B cell (primary cell): ENCODE data around the gene TSPAN6. TPM values are rescaled to one million over a fixed set of nuclear protein-coding genes. Genes with fewer than 3 reads are reported as not detected.

Source experiments
- ATAC-seq: fragments of 200-7000 bp; cut with Tn5 transposase; one replicate; pipeline ENCODE4 v1.10.0; 2021; ENCODE audit warnings: low read depth, mild to moderate bottlenecking, moderate number of reproducible peaks, moderate library complexity
- CTCF ChIA-PET: fragments of 350-600 bp; sonication (Branson Sonifier 250); formaldehyde crosslinking; loops from one replicate; lab custom pipeline; 2021; ENCODE audit warnings: antibody characterized with exemption, inconsistent platforms; lab: Charles Lee
- POLR2A ChIA-PET: fragments of 350-600 bp; sonication (Branson Sonifier 250); formaldehyde crosslinking; loops from one replicate; lab custom pipeline; 2021; ENCODE audit warnings: antibody characterized with exemption; lab: Charles Lee
- DNase-seq: peaks from one replicate; pipeline ENCODE4 v3.0.0; 2013
- H2AFZ ChIP-seq: 2 replicates; pipeline ENCODE4 v1.6.1; 2012; ENCODE audit warnings: mild to moderate bottlenecking, low read depth, low read length; ENCODE audit not compliant: insufficient read depth, poor library complexity, severe bottlenecking
- H3K27ac ChIP-seq, 2 donors: 1 replicate in 1 of 2; 2 replicates in 1 of 2; pipeline ENCODE4 v1.5.1; 2012 to 2013; ENCODE audit warnings: low read length in 2 of 2, mild to moderate bottlenecking in 2 of 2, moderate library complexity in 1 of 2
- H3K27me3 ChIP-seq, 4 experiments: fragments of 200-600 bp in 1 of 4; sonication (generic) in 1 of 4; replicated peaks in 1 of 4; 1 replicate in 2 of 4; 2 replicates in 2 of 4; pipeline versions ENCODE4 v1.6.1 to v1.7.0; 2013 to 2016; ENCODE audit warnings: low read length in 3 of 4, mild to moderate bottlenecking in 2 of 4, mixed read lengths in 1 of 4, moderate library complexity in 1 of 4; ENCODE audit not compliant: insufficient read depth in 4 of 4, control insufficient read depth in 3 of 4; ENCODE audit errors: control extremely low read depth in 1 of 4
- H3K36me3 ChIP-seq, 2 experiments: replicated peaks in 1 of 2; 1 replicate in 1 of 2; 2 replicates in 1 of 2; pipeline versions ENCODE4 v1.6.1 to v1.7.1; 2013; ENCODE audit warnings: low read length in 1 of 2; ENCODE audit not compliant: insufficient read depth in 2 of 2, control insufficient read depth in 1 of 2; ENCODE audit errors: control extremely low read depth in 1 of 2, extremely low read depth in 1 of 2
- H3K4me1 ChIP-seq, 2 donors: fragments of 200-600 bp in 1 of 2; sonication (generic) in 1 of 2; 1 replicate in 1 of 2; 2 replicates in 1 of 2; pipeline versions ENCODE4 v1.5.1 to v1.6.1; 2013 to 2017; ENCODE audit warnings: low read length in 2 of 2; ENCODE audit not compliant: control insufficient read depth in 2 of 2, insufficient read depth in 2 of 2
- H3K4me2 ChIP-seq: replicated peaks from 2 replicates; pipeline ENCODE3; 2012; ENCODE audit warnings: mild to moderate bottlenecking, low read depth, low read length; ENCODE audit not compliant: poor library complexity, severe bottlenecking
- H3K4me3 ChIP-seq, 5 experiments: fragments of 200-600 bp in 1 of 5; sonication (generic) in 1 of 5; 1 replicate in 3 of 5; 2 replicates in 2 of 5; pipeline versions ENCODE4 v1.5.1 to v1.7.0; 2011 to 2016; ENCODE audit warnings: low read length in 4 of 5, mild to moderate bottlenecking in 4 of 5, low read depth in 2 of 5, control low read depth in 1 of 5, moderate library complexity in 1 of 5; ENCODE audit not compliant: insufficient read depth in 1 of 5; ENCODE audit errors: control extremely low read depth in 1 of 5, extremely low read depth in 1 of 5
- H3K79me2 ChIP-seq: fragments of 200-600 bp; sonication (generic); one replicate; pipeline ENCODE4 v1.6.0; 2016; ENCODE audit warnings: low read length; ENCODE audit not compliant: control insufficient read depth, insufficient read depth
- H3K9ac ChIP-seq: fragments of 200-600 bp; sonication (generic); 2 replicates; pipeline ENCODE4 v1.6.1; 2017; ENCODE audit warnings: mild to moderate bottlenecking, low read length, moderate library complexity
- H3K9me3 ChIP-seq, 3 donors: one replicate each; pipeline versions ENCODE4 v1.6.1 to v1.7.1; 2013; ENCODE audit warnings: low read length in 2 of 3; ENCODE audit not compliant: control insufficient read depth in 2 of 3, insufficient read depth in 1 of 3; ENCODE audit errors: control extremely low read depth in 1 of 3
- H4K20me1 ChIP-seq: 2 replicates; pipeline ENCODE4 v1.6.0; 2012; ENCODE audit warnings: mild to moderate bottlenecking, low read length; ENCODE audit not compliant: insufficient read depth, control insufficient read depth, poor library complexity, severe bottlenecking
- H3K27ac Mint-ChIP-seq: one replicate; pipeline ENCODE4 v1.8.0; 2021; ENCODE audit warnings: mixed read lengths
- H3K27me3 Mint-ChIP-seq: one replicate; pipeline ENCODE4 v1.8.0; 2021; ENCODE audit warnings: mixed read lengths
- H3K4me1 Mint-ChIP-seq: one replicate; pipeline ENCODE4 v1.8.0; 2021; ENCODE audit warnings: mixed read lengths
- H3K4me3 Mint-ChIP-seq: one replicate; pipeline ENCODE4 v1.8.0; 2021; ENCODE audit warnings: mixed read lengths
- H3K9me3 Mint-ChIP-seq: one replicate; pipeline ENCODE4 v1.8.0; 2022; ENCODE audit warnings: mixed read lengths; ENCODE audit not compliant: insufficient read depth
- EZH2 ChIP-seq: IDR thresholded peaks from 2 replicates; pipeline ENCODE4 v1.6.1; 2012; ENCODE audit warnings: borderline replicate concordance, low read depth, mild to moderate bottlenecking, moderate library complexity, low read length; ENCODE audit not compliant: insufficient read depth, poor library complexity, severe bottlenecking
- WGBS: methylation state at CpG from one replicate; pipeline ENCODE4 v1.1.5; 2013; ENCODE audit warnings: missing lambda C conversion rate; ENCODE audit not compliant: insufficient coverage; 5-methylcytosine and 5-hydroxymethylcytosine counted together
- intact Hi-C: fragments of 100-400 bp; cut with micrococcal nuclease; formaldehyde crosslinking; loops from one replicate; pipeline ENCODE4 v1.10.0; 2022
- polyA plus RNA-seq: library from polyadenylated mRNA; depleted of rRNA; stranded (reverse); fragments of >200 nt; gene quantifications from 2 replicates; pipeline ENCODE4 v1.2.3, GENCODE V29; 2012
- total RNA-seq, 2 donors: library from RNA; stranded (reverse); fragments of 120-200 nt in 1 of 2; gene quantifications; 1 replicate in 1 of 2; 2 replicates in 1 of 2; pipeline versions ENCODE4 v1.2.3 to v1.2.4, GENCODE V29; 2013 to 2022
- TF ChIP-seq, protein P1 (sequence below): fragments of 200-600 bp; IDR thresholded peaks from one replicate; pipeline ENCODE4 v1.8.0; 2022; ENCODE audit warnings: antibody characterized with exemption, mild to moderate bottlenecking

Gene TSPAN6
- total and polyA plus RNA-seq, 2 donors (not counting 1 experiment from before 2014, with no cell fraction given) = 0.10 TPM; not detected in 1

DNA sequence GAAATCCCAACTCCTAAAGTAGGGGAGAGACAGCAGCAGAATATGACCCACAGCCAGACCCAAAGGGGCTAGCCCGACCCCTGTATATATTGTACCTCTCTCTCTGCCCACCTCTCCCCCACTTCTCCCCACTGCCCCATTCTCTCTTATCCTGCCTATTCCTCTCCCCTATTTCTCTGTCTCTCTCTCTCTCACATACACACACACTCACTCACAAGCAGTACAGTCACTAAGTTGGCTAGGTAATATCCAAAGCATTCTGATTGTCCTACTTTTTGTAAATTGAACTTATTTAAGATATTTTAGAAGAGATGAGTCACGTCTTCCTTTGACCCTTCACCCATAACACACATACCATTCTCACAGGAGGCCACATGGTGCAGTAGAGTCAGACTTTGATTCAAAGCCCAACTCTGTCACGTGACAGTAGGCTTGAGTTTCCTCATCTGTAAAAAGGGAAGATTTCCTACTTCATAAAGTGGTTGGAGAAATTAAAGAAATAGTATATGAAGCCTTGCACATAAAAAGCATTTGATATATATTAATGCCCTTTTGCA, 36.9 kb upstream of the TSPAN6 start:
- no peaks in the 10 kb centered on the region for H4K20me1 ChIP-seq
- no peak overlapping the region for H3K4me3 ChIP-seq
- no peak for TF ChIP-seq EZH2
- TF ChIP-seq, protein P1, sequence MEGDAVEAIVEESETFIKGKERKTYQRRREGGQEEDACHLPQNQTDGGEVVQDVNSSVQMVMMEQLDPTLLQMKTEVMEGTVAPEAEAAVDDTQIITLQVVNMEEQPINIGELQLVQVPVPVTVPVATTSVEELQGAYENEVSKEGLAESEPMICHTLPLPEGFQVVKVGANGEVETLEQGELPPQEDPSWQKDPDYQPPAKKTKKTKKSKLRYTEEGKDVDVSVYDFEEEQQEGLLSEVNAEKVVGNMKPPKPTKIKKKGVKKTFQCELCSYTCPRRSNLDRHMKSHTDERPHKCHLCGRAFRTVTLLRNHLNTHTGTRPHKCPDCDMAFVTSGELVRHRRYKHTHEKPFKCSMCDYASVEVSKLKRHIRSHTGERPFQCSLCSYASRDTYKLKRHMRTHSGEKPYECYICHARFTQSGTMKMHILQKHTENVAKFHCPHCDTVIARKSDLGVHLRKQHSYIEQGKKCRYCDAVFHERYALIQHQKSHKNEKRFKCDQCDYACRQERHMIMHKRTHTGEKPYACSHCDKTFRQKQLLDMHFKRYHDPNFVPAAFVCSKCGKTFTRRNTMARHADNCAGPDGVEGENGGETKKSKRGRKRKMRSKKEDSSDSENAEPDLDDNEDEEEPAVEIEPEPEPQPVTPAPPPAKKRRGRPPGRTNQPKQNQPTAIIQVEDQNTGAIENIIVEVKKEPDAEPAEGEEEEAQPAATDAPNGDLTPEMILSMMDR = no peak
- Mint-ChIP-seq H3K27me3 (no peaks in the 10 kb centered on the region), H3K9me3 (no peaks in the 10 kb centered on the region), H3K4me1 (peaks cover 13% of the 10 kb centered on the region), H3K27ac (no peak overlapping the region), H3K4me3 (no peak overlapping the region)
- POLR2A ChIA-PET = no interaction called here
- H3K27me3 ChIP-seq = peaks cover 0 to 2% (median 1%) of the 10 kb centered on the region in 4 experiments
- H3K4me1 ChIP-seq = peaks cover 16% of the 10 kb centered on the region in 2 donors
- H3K9me3 ChIP-seq = no peaks in the 10 kb centered on the region
- no peaks in the 10 kb centered on the region for H3K36me3 ChIP-seq
- no peak overlapping the region for H3K27ac ChIP-seq
- no peak overlapping the region for H2AFZ ChIP-seq
- DNase-seq (no peak), ATAC-seq (no peak)
- no CpG with 5 or more reads among the region's 3 CpGs for WGBS
- intact Hi-C loops = no loop called here
- CTCF ChIA-PET = interaction anchor here (6.8 to 7.0 kb wide), 2 partner anchors 13 to 96 kb away, joined by 53 to 60 read pairs; no protein-coding TSS in a partner anchor
- H3K79me2 ChIP-seq = no peaks in the 10 kb centered on the region
- H3K9ac ChIP-seq = no peak overlapping the region
- H3K4me2 ChIP-seq = no peak overlapping the region

- H3K27me3 ChIP-seq = peaks cover 0 to 2% (median 1%) of the 10 kb centered on the region in 4 experiments
- no peak for ATAC-seq
- no peak overlapping the region for H3K4me3 ChIP-seq
- no peaks in the 10 kb centered on the region for H3K79me2 ChIP-seq
- H3K4me1 Mint-ChIP-seq = peaks cover 13% of the 10 kb centered on the region
- no peaks in the 10 kb centered on the region for H3K27me3 Mint-ChIP-seq
- H3K9ac ChIP-seq = no peak overlapping the region
- H3K27ac Mint-ChIP-seq = no peak overlapping the region
- H3K9me3 ChIP-seq = no peaks in the 10 kb centered on the region
- no peaks in the 10 kb centered on the region for H4K20me1 ChIP-seq
- TF ChIP-seq EZH2 = no peak
- TF ChIP-seq, protein P1 = no peak
- intact Hi-C loops = no loop called here
- no CpG with 5 or more reads among the region's 3 CpGs for WGBS
- no peak overlapping the region for H2AFZ ChIP-seq
- H3K4me2 ChIP-seq = no peak overlapping the region
- no peak overlapping the region for H3K27ac ChIP-seq
- H3K9me3 Mint-ChIP-seq = no peaks in the 10 kb centered on the region
- DNase-seq = no peak
- ChIA-PET POLR2A (no interaction called here), CTCF (interaction anchor here (1.0 to 7.0 kb wide), 3 partner anchors 13 to 160 kb away, joined by 6 to 60 read pairs (median 53); no protein-coding TSS in a partner anchor)
- peaks cover 16% of the 10 kb centered on the region in 2 donors for H3K4me1 ChIP-seq
- no peak overlapping the region for H3K4me3 Mint-ChIP-seq
- H3K36me3 ChIP-seq = no peaks in the 10 kb centered on the region
Observed at GRCh38 chrX:100672966-100673365, 36.4 kb upstream of the TSPAN6 start.
